Small intestine (tissue), 7 donors: ENCODE data around the gene OSTM1. TPM values are rescaled to one million over a fixed set of nuclear protein-coding genes. Genes with fewer than 3 reads are reported as not detected.
"Not testable (repeated sequence)": the region's sequence is repeated elsewhere in the genome, so short reads cannot be mapped to it uniquely, and the experiment has no call there.

Source experiments
- DNase-seq, 2 donors: peaks; one replicate each; pipeline versions ENCODE4 v3.0.0 to v3.0.0-alpha.2; 2013
- FAIRE-seq: peaks from 2 replicates; lab custom pipeline; 2012; peaks lifted over from hg19 to GRCh38; lab: Jason Lieb, UNC
- H3K27ac ChIP-seq, 3 donors: one replicate each; pipeline ENCODE4 v1.5.1; 2013; ENCODE audit warnings: low read length in 2 of 3, mild to moderate bottlenecking in 2 of 3, control low read depth in 1 of 3, inconsistent platforms in 1 of 3, low read depth in 1 of 3, moderate library complexity in 1 of 3
- H3K27me3 ChIP-seq, 3 donors: one replicate each; pipeline ENCODE4 v1.6.1; 2013; ENCODE audit warnings: low read length in 3 of 3, inconsistent platforms in 1 of 3; ENCODE audit not compliant: control insufficient read depth in 3 of 3, insufficient read depth in 3 of 3
- H3K36me3 ChIP-seq, 3 donors: one replicate each; pipeline ENCODE4 v1.6.1; 2013; ENCODE audit warnings: low read length in 3 of 3, inconsistent platforms in 1 of 3, low read depth in 1 of 3, mild to moderate bottlenecking in 1 of 3, moderate library complexity in 1 of 3; ENCODE audit not compliant: control insufficient read depth in 3 of 3, insufficient read depth in 2 of 3
- H3K4me1 ChIP-seq, 3 donors: one replicate each; pipeline ENCODE4 v1.6.1; 2013; ENCODE audit warnings: low read length in 2 of 3, inconsistent platforms in 1 of 3, low read depth in 1 of 3, mild to moderate bottlenecking in 1 of 3, moderate library complexity in 1 of 3; ENCODE audit not compliant: control insufficient read depth in 3 of 3, insufficient read depth in 2 of 3
- H3K4me3 ChIP-seq, 3 donors: one replicate each; pipeline ENCODE4 v1.5.1; 2013; ENCODE audit warnings: low read length in 3 of 3, control low read depth in 1 of 3, inconsistent platforms in 1 of 3, low read depth in 1 of 3, mild to moderate bottlenecking in 1 of 3, moderate library complexity in 1 of 3
- H3K9me3 ChIP-seq, 2 donors: one replicate each; pipeline ENCODE4 v1.6.1; 2013; ENCODE audit warnings: low read depth in 1 of 2, low read length in 1 of 2; ENCODE audit not compliant: control insufficient read depth in 2 of 2, insufficient read depth in 1 of 2
- WGBS, 3 donors: extraction: QIAGEN DNeasy Blood & Tissue Kit; methylation state at CpG; one replicate each; pipeline ENCODE4 v1.1.7; 2013; 5-methylcytosine and 5-hydroxymethylcytosine counted together
- polyA plus RNA-seq, 4 donors: library from polyadenylated mRNA; stranded (reverse) in 3 of 4; unstranded in 1 of 4; fragments of 200-250 nt in 3 of 4; fragments of 120-200 nt in 1 of 4; gene quantifications; one replicate each; pipeline versions ENCODE4 v1.2.1 to v1.2.3, GENCODE V29; 2013
- donor health status: healthy with polysubstance abuse.
- donor health status: control.
- donor health status: control.
- donor health status: Bipolar disorder and iron deficiency.
- donor health status: healthy.

The OSTM1 gene
- polyA plus RNA-seq, 4 donors: 5.7 to 14.6 (median 7.4) TPM

GRCh38 chr6:108030211-108030610 is 44.3 kb downstream of the OSTM1 start:
- FAIRE-seq: no peak
- H3K9me3 ChIP-seq: peaks cover 0 to 7% of the 10 kb centered on the region in 2 donors
- H3K4me3 ChIP-seq: no peak overlapping the region
- DNase-seq: peak; percentile 44 to 48
- 16 to 51% (median 42%) methylated on average over 1 of the region's 1 CpG for WGBS, 3 donors
- H3K27me3 ChIP-seq: no peaks in the 10 kb centered on the region
- H3K4me1 ChIP-seq: peaks cover 0 to 10% (median 0%) of the 10 kb centered on the region in 3 donors
- no peak overlapping the region for H3K27ac ChIP-seq
- peaks cover 0 to 6% (median 2%) of the 10 kb centered on the region in 3 donors for H3K36me3 ChIP-seq

- H3K4me3 ChIP-seq: no peak overlapping the region
- H3K4me1 ChIP-seq: peaks cover 0 to 10% (median 0%) of the 10 kb centered on the region in 3 donors
- no peak overlapping the region for H3K27ac ChIP-seq
- H3K36me3 ChIP-seq: peaks cover 0 to 6% (median 2%) of the 10 kb centered on the region in 3 donors
- no peak for DNase-seq
- 71 to 84% (median 83%) methylated on average over 6 of the region's 6 CpGs for whole genome bisulfite sequencing, 3 donors
- no peak for FAIRE-seq
- H3K9me3 ChIP-seq: peaks cover 0 to 7% of the 10 kb centered on the region in 2 donors
- H3K27me3 ChIP-seq: no peaks in the 10 kb centered on the region
These were observed 45.2 kb downstream of the OSTM1 start for GRCh38 chr6:108029226-108029921.

GRCh38 chr6:108027594-108027993 is 46.9 kb downstream of the OSTM1 start:
- H3K4me1 ChIP-seq: peaks cover 0 to 10% (median 0%) of the 10 kb centered on the region in 3 donors
- peaks cover 0 to 4% of the 10 kb centered on the region in 2 donors for H3K9me3 ChIP-seq
- 29 to 55% (median 52%) methylated on average over 3 of the region's 3 CpGs for WGBS, 3 donors
- H3K36me3 ChIP-seq: peaks cover 0 to 6% (median 2%) of the 10 kb centered on the region in 3 donors
- DNase-seq: peak; percentile 16 to 41
- H3K27ac ChIP-seq: no peak overlapping the region
- FAIRE-seq: no peak
- H3K4me3 ChIP-seq: no peak overlapping the region
- H3K27me3 ChIP-seq: no peaks in the 10 kb centered on the region

GRCh38 chr6:108027056-108027455 is 47.5 kb downstream of the OSTM1 start:
- WGBS, 3 donors: 90 to 92% (median 91%) methylated on average over 3 of the region's 3 CpGs
- no peak overlapping the region for H3K4me3 ChIP-seq
- no peak for FAIRE-seq
- H3K27me3 ChIP-seq: no peaks in the 10 kb centered on the region
- peaks cover 0 to 3% (median 2%) of the 10 kb centered on the region in 3 donors for H3K36me3 ChIP-seq
- no peak overlapping the region for H3K27ac ChIP-seq
- H3K4me1 ChIP-seq: peaks cover 0 to 10% (median 0%) of the 10 kb centered on the region in 3 donors
- DNase-seq: no peak
- H3K9me3 ChIP-seq: no peaks in the 10 kb centered on the region

- Histone ChIP-seq H3K4me1 (peaks cover 0 to 1% (median 0%) of the 10 kb centered on the region in 3 donors), H3K4me3 (no peak overlapping the region), H3K36me3 (peaks cover 0 to 2% (median 0%) of the 10 kb centered on the region in 3 donors), H3K27me3 (no peaks in the 10 kb centered on the region), H3K9me3 (no peaks in the 10 kb centered on the region), H3K27ac (no peak overlapping the region)
- WGBS, 3 donors: 90 to 93% (median 90%) methylated on average over 6 of the region's 6 CpGs
- DNase-seq (no peak), FAIRE-seq (no peak)
These were observed 50.0 kb downstream of the OSTM1 start for GRCh38 chr6:108024427-108025073.

GRCh38 chr6:108020472-108021116 is 53.9 kb downstream of the OSTM1 start:
- Histone ChIP-seq H3K36me3 (no peaks in the 10 kb centered on the region), H3K4me1 (peaks cover 0 to 3% (median 0%) of the 10 kb centered on the region in 3 donors), H3K27ac (no peak overlapping the region), H3K4me3 (no peak overlapping the region), H3K27me3 (no peaks in the 10 kb centered on the region), H3K9me3 (peaks cover 0 to 6% of the 10 kb centered on the region in 2 donors)
- no peak for DNase-seq
- 92 to 95% (median 93%) methylated on average over 6 of the region's 6 CpGs for WGBS, 3 donors
- FAIRE-seq: no peak

- not testable (repeated sequence) for H3K27ac ChIP-seq, H3K9me3 ChIP-seq, DNase-seq, FAIRE-seq, H3K4me1 ChIP-seq, H3K36me3 ChIP-seq, H3K27me3 ChIP-seq, H3K4me3 ChIP-seq
- WGBS, 3 donors: 78 to 86% (median 84%) methylated on average over 6 of the region's 6 CpGs
These were observed 58.3 kb downstream of the OSTM1 start for GRCh38 chr6:108016283-108016682.

- no peaks in the 10 kb centered on the region for H3K36me3 ChIP-seq
- no peak for DNase-seq
- no peaks in the 10 kb centered on the region for H3K27me3 ChIP-seq
- H3K27ac ChIP-seq: no peak overlapping the region
- 77 to 79% (median 77%) methylated on average over 6 of the region's 6 CpGs for WGBS, 3 donors
- H3K9me3 ChIP-seq: peaks cover 0 to 17% of the 10 kb centered on the region in 2 donors
- no peak for FAIRE-seq
- peaks cover 0 to 6% (median 0%) of the 10 kb centered on the region in 3 donors for H3K4me1 ChIP-seq
- H3K4me3 ChIP-seq: no peak overlapping the region
These were observed 60.6 kb downstream of the OSTM1 start for GRCh38 chr6:108013787-108014439.
